NCI-H1436 (cell line): ENCODE results near the gene SMCO2.

ENCODE experiments used
- DNase-seq: peaks from one replicate; lab custom pipeline; 2025; lab: John Stamatoyannopoulos, UW

SMCO2 gene

GRCh38 chr12:27446436-27446835 lies at the start of gene SMCO2:
Gene SMCO2 (plus strand): TSS chr12:27446736. CDS start chr12:27470632, 23,896 bp downstream.
- DNase-seq = no peak

GRCh38 chr12:27398466-27398865 lies 48.1 kb upstream of the SMCO2 start:
- no peak for DNase-seq

GRCh38 chr12:27399074-27399473 lies 47.5 kb upstream of the SMCO2 start:
- DNase-seq = no peak

- no peak for DNase-seq
Observed at GRCh38 chr12:27400856-27401354, 45.6 kb upstream of the SMCO2 start.

- DNase-seq = no peak
Observed at GRCh38 chr12:27412047-27412446, 34.5 kb upstream of the SMCO2 start.

- DNase-seq = no peak
Observed at GRCh38 chr12:27422697-27423096, 23.8 kb upstream of the SMCO2 start.

- DNase-seq = no peak
Observed at GRCh38 chr12:27424631-27425230, 21.8 kb upstream of the SMCO2 start.

GRCh38 chr12:27425306-27425705 lies 21.2 kb upstream of the SMCO2 start:
- no peak for DNase-seq

- no peak for DNase-seq
Observed at GRCh38 chr12:27426743-27427487, 19.6 kb upstream of the SMCO2 start.

- DNase-seq = no peak
Observed at GRCh38 chr12:27427824-27428223, 18.7 kb upstream of the SMCO2 start.

GRCh38 chr12:27428466-27428865 lies 18.1 kb upstream of the SMCO2 start:
- DNase-seq = no peak

GRCh38 chr12:27429606-27430005 lies 16.9 kb upstream of the SMCO2 start:
- DNase-seq = no peak

- no peak for DNase-seq
Observed at GRCh38 chr12:27431185-27431584, 15.4 kb upstream of the SMCO2 start.

- DNase-seq = no peak
Observed at GRCh38 chr12:27434673-27435565, 11.6 kb upstream of the SMCO2 start.

GRCh38 chr12:27436029-27436428 lies 10.5 kb upstream of the SMCO2 start:
- no peak for DNase-seq

GRCh38 chr12:27436768-27437167 lies 9.8 kb upstream of the SMCO2 start:
- DNase-seq = no peak

- DNase-seq = no peak
Observed at GRCh38 chr12:27437839-27438238, 8.7 kb upstream of the SMCO2 start.

- DNase-seq = no peak
Observed at GRCh38 chr12:27447761-27448160, 1.2 kb downstream of the SMCO2 start.

- no peak for DNase-seq
Observed at GRCh38 chr12:27449026-27449425, 2.5 kb downstream of the SMCO2 start.

GRCh38 chr12:27449893-27450534 lies 3.5 kb downstream of the SMCO2 start:
- no peak for DNase-seq

- DNase-seq = no peak
Observed at GRCh38 chr12:27451036-27451825, 4.7 kb downstream of the SMCO2 start.
